DMS114 treated with DMSO at 0.1 percent for 48 hours (cell line): ENCODE measurements around the gene KDM7A.

ENCODE experiments used
- DNase-seq: peaks from one replicate; lab custom pipeline; 2025; ENCODE audit not compliant: unreplicated experiment; lab: John Stamatoyannopoulos, UW

The KDM7A gene

GRCh38 chr7:140035400-140036223 is 141.2 kb downstream of the KDM7A start:
- no peak for DNase-seq
